MM.1S (cell line): ENCODE results near the gene CHID1.

Source experiments
- DNase-seq: peaks from one replicate; pipeline ENCODE4 v3.0.0-alpha.2; 2015
- H2AFZ ChIP-seq: fragments of 300-600 bp; sonication (generic); 2 replicates; pipeline ENCODE4 v1.6.0; 2016; ENCODE audit warnings: antibody characterized with exemption, low read length
- H3F3A ChIP-seq: fragments of 300-600 bp; sonication (generic); 2 replicates; pipeline ENCODE4 v1.6.1; 2016; ENCODE audit warnings: mild to moderate bottlenecking, antibody characterized with exemption, low read length, moderate library complexity, mixed read lengths; ENCODE audit not compliant: insufficient read depth
- H3K27ac ChIP-seq: fragments of 300-600 bp; sonication (generic); 2 replicates; pipeline ENCODE4 v1.5.1; 2016; ENCODE audit warnings: mild to moderate bottlenecking, low read length
- H3K27me3 ChIP-seq: fragments of 300-600 bp; sonication (generic); replicated peaks from 2 replicates; pipeline ENCODE4 v1.6.0; 2016; ENCODE audit warnings: low read length; ENCODE audit not compliant: insufficient read depth
- H3K36me3 ChIP-seq: fragments of 300-600 bp; sonication (generic); replicated peaks from 2 replicates; pipeline ENCODE4 v1.6.1; 2016; ENCODE audit warnings: mild to moderate bottlenecking, low read length, mixed read lengths; ENCODE audit not compliant: insufficient read depth
- H3K4me1 ChIP-seq: fragments of 300-600 bp; sonication (generic); 2 replicates; pipeline ENCODE4 v1.6.1; 2016; ENCODE audit warnings: low read length, mixed read lengths
- H3K4me2 ChIP-seq: fragments of 300-600 bp; sonication (generic); 2 replicates; pipeline ENCODE4 v1.6.0; 2016; ENCODE audit warnings: low read depth, low read length
- H3K4me3 ChIP-seq: fragments of 300-600 bp; sonication (generic); 2 replicates; pipeline ENCODE4 v1.5.1; 2016; ENCODE audit warnings: low read length, mixed read lengths
- H3K79me2 ChIP-seq: fragments of 300-600 bp; sonication (generic); 2 replicates; pipeline ENCODE4 v1.6.1; 2016; ENCODE audit warnings: mixed run types, low read length, mixed read lengths
- H3K9ac ChIP-seq: fragments of 300-600 bp; sonication (generic); 2 replicates; pipeline ENCODE4 v1.6.1; 2016; ENCODE audit warnings: low read length, mixed read lengths
- H3K9me2 ChIP-seq: fragments of 300-600 bp; sonication (generic); replicated peaks from 2 replicates; pipeline ENCODE4 v1.6.1; 2016; ENCODE audit warnings: mild to moderate bottlenecking, low read length, mixed read lengths; ENCODE audit not compliant: insufficient read depth
- H3K9me3 ChIP-seq: fragments of 300-600 bp; sonication (generic); replicated peaks from 2 replicates; pipeline ENCODE4 v1.6.1; 2016; ENCODE audit warnings: mild to moderate bottlenecking, low read length, mixed read lengths; ENCODE audit not compliant: insufficient read depth
- H4K20me1 ChIP-seq: fragments of 300-600 bp; sonication (generic); 2 replicates; pipeline ENCODE4 v1.6.1; 2016; ENCODE audit warnings: mild to moderate bottlenecking, low read length, moderate library complexity, mixed read lengths; ENCODE audit not compliant: insufficient read depth
- EZH2 ChIP-seq: fragments of 300-600 bp; sonication (generic); optimal IDR thresholded peaks from 2 replicates; pipeline ENCODE3; 2017; ENCODE audit warnings: low read depth, mild to moderate bottlenecking, antibody characterized with exemption, low read length, mixed read lengths
- EZH2phosphoT487 ChIP-seq: fragments of 300-600 bp; sonication (generic); IDR thresholded peaks from 2 replicates; pipeline ENCODE4 v1.6.1; 2018; ENCODE audit warnings: antibody characterized with exemption, low read length
- TF ChIP-seq, protein P1 (sequence below): fragments of 300-600 bp; sonication (generic); IDR thresholded peaks from 2 replicates; pipeline ENCODE4 v1.5.1; 2016; ENCODE audit warnings: antibody characterized with exemption, low read length, mixed read lengths

The CHID1 gene

DNA sequence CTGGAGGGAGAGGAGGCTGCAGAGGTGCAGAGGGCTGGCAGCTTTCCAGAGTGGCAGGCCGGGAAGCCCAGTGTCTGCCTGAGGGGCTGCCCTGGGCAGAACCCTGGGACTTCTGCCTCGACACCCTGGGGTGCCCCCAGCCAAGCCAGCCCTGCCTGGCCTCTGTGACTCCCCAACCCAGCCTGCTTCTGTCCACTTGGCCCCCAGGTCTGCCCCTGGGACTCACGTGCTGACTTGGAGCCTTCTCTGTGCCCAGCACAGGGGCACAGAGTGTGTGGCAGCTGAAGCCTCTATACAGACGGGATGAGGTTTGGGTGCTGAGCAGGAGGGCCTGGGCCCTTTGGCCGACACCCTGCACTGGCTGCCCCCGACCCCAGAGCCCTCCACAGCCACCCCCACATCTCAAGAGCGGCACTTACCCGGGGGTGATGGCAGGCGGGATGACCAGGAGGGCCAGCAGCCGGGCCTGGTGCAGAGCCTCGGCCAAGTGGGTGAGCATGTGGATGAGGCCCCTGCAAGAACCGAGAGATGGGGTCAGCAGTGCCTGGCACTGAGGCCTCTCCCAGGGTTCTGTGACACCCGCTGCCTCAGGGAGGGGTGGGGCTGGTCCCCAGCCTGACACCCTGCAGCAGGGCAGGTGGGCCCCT, 17.5 kb downstream of the CHID1 start:
- H3K9me3 ChIP-seq, result no peaks in the 10 kb centered on the region
- DNase-seq, result no peak
- H3K9me2 ChIP-seq, result no peaks in the 10 kb centered on the region
- no peak overlapping the region for H3K4me3 ChIP-seq
- TF ChIP-seq EZH2phosphoT487 (no peak), EZH2 (no peak)
- TF ChIP-seq, protein P1, sequence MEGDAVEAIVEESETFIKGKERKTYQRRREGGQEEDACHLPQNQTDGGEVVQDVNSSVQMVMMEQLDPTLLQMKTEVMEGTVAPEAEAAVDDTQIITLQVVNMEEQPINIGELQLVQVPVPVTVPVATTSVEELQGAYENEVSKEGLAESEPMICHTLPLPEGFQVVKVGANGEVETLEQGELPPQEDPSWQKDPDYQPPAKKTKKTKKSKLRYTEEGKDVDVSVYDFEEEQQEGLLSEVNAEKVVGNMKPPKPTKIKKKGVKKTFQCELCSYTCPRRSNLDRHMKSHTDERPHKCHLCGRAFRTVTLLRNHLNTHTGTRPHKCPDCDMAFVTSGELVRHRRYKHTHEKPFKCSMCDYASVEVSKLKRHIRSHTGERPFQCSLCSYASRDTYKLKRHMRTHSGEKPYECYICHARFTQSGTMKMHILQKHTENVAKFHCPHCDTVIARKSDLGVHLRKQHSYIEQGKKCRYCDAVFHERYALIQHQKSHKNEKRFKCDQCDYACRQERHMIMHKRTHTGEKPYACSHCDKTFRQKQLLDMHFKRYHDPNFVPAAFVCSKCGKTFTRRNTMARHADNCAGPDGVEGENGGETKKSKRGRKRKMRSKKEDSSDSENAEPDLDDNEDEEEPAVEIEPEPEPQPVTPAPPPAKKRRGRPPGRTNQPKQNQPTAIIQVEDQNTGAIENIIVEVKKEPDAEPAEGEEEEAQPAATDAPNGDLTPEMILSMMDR, result no peak
- no peaks in the 10 kb centered on the region for H3K4me1 ChIP-seq
- H2AFZ ChIP-seq, result no peak overlapping the region
- no peaks in the 10 kb centered on the region for H3F3A ChIP-seq
- H3K9ac ChIP-seq, result no peak overlapping the region
- H4K20me1 ChIP-seq, result no peaks in the 10 kb centered on the region
- no peaks in the 10 kb centered on the region for H3K27me3 ChIP-seq
- H3K79me2 ChIP-seq, result no peaks in the 10 kb centered on the region
- H3K27ac ChIP-seq, result no peak overlapping the region
- no peaks in the 10 kb centered on the region for H3K36me3 ChIP-seq
- H3K4me2 ChIP-seq, result no peak overlapping the region

DNA sequence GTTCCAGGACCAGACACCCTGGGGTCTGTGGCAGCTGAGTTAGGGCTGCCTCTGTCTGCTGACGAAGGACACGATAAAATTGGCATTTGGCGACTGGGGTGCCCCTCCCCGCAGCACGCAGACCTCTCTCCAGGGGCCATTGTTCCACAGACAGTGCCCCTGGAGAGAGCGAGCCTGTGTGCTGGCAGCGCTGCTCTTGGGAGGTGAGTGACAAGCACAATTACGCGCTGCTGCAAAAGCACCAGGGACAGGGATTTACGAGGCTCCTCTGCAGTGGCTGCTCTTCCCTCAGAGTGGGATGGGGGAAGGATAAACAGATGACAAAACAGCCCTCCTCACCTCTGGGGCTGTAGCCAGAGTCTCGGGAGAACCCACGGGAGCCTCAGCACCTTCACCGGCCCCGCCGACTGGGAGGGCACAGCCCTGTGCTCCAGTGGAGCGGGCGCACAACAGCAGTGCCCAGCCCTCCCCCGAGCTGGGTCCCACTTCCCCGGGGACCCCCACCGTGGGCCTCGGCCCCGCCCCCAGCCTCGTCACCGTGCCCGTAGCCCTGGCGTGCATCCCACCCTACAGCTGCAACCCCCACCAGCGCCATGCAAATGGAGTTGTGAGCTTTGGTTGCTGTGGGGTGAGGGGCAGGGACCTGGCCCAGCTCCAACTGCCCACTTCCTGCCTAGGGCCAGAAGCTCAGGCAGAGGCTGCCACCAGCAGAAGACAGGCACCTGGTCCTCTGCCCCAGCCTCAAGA, 19.6 kb downstream of the CHID1 start:
- no peak overlapping the region for H3K4me2 ChIP-seq
- no peak for DNase-seq
- H3K9me3 ChIP-seq, result no peaks in the 10 kb centered on the region
- H3K79me2 ChIP-seq, result no peaks in the 10 kb centered on the region
- H3K9ac ChIP-seq, result no peak overlapping the region
- H3F3A ChIP-seq, result no peaks in the 10 kb centered on the region
- no peak overlapping the region for H3K4me3 ChIP-seq
- no peak overlapping the region for H2AFZ ChIP-seq
- no peaks in the 10 kb centered on the region for H3K36me3 ChIP-seq
- H4K20me1 ChIP-seq, result no peaks in the 10 kb centered on the region
- no peak overlapping the region for H3K27ac ChIP-seq
- no peaks in the 10 kb centered on the region for H3K9me2 ChIP-seq
- no peaks in the 10 kb centered on the region for H3K4me1 ChIP-seq
- no peaks in the 10 kb centered on the region for H3K27me3 ChIP-seq
- TF ChIP-seq EZH2 (no peak), EZH2phosphoT487 (no peak)
- TF ChIP-seq, protein P1, result no peak

DNA sequence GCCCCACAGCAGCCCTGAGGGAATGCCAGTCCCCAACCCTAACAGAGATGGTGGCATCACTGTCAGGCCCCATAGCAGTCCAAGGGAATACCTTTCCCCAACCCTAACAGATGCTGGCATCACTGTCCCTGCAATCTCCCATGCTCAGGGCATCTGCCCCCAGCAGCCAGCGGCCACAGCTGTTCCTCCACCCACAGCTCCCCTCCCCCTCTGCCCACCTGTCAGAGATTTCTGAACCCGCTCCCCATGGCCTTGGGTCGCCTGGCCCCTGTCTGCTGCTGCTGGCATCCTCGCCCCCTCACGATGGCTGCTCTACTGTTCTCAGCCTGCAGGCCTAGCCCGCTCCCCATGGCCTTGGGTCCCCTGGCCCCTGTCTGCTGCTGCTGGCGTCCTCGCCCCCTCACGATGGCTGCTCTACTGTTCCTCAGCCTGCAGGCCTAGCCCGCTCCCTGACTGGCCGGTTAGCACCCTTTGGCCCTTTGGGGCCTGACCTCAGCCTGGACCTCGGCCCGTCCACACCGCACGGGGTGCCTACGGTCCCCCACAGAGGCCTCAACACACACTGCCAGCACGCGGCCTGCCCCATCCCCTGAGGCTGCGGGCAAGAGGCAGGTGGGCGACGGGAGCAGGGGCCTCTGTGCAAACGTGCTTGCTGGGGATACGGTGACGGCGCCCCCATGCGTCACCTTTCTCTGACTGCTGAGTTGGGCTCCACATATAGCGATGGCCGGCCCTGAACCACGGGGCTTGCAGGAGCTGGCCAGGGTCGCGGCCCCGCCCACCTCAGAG, 20.7 kb downstream of the CHID1 start:
- Histone ChIP-seq H4K20me1 (no peaks in the 10 kb centered on the region), H3K27me3 (no peaks in the 10 kb centered on the region), H3K79me2 (no peaks in the 10 kb centered on the region), H3K36me3 (no peaks in the 10 kb centered on the region), H3K27ac (no peak overlapping the region), H3K4me2 (no peak overlapping the region), H3K9ac (no peak overlapping the region), H3K4me1 (no peaks in the 10 kb centered on the region), H3K4me3 (no peak overlapping the region), H3F3A (no peaks in the 10 kb centered on the region), H2AFZ (no peak overlapping the region), H3K9me2 (no peaks in the 10 kb centered on the region), H3K9me3 (no peaks in the 10 kb centered on the region)
- no peak for DNase-seq
- no peak for TF ChIP-seq EZH2phosphoT487
- TF ChIP-seq EZH2, result no peak
- TF ChIP-seq, protein P1, result no peak
